A204.1 (cell line): Measurements from ENCODE around the gene VEPH1.
A peak's percentile ranks its signal among the peaks of the same experiment; 100 is the strongest.

Experiments used
- FAIRE-seq: peaks from 2 replicates; lab custom pipeline; 2012; peaks lifted over from hg19 to GRCh38; lab: Jason Lieb, UNC

The VEPH1 gene

GRCh38 chr3:157522648-157523047 is 19.4 kb upstream of the VEPH1 start:
- no peak for FAIRE-seq

- no peak for FAIRE-seq
Observed at GRCh38 chr3:157520485-157521150, 17.4 kb upstream of the VEPH1 start.

- FAIRE-seq, result no peak
Observed at GRCh38 chr3:157518881-157519280, 15.7 kb upstream of the VEPH1 start.

DNA sequence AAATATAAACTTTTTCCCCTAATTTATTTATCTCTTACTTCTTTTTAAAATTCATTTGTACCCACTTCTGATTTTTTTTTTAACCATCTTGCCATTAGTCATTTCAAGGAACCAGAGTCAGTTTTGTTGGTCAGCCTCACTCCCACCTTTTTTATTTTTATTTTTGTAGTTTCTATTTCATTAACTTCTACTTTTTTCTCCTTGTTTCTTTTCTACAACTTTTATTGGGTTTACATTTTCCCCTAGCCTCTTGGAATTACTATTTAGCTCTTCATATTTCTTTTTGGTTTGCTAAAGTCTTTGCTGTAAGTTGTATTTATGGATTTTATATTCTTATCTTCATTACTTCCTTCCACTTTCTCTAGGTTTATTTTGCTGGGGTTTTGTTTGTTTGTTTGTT is 13.7 kb upstream of the VEPH1 start:
- no peak for FAIRE-seq

GRCh38 chr3:157515398-157515797 is 12.2 kb upstream of the VEPH1 start:
- no peak for FAIRE-seq

- no peak for FAIRE-seq
Observed at GRCh38 chr3:157514371-157514895, 11.2 kb upstream of the VEPH1 start.

DNA sequence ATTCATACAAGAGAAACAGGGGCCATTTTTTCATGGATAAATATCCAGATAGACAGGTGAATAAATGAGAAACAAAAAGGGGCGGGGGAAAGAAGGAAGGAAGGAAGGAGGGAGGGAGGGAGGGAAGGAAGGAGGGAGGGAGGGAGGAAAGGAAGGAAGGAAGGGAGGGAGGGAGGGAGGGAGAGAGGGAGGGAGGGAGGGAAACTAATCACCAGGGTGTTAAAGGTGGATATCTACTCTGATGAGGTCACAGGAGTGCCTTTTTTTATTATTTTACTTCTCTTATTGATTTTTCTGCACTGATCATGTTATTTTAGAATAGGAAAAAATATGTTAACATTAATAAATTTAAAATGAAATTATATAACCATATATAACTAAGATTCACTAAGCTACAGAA is 10.4 kb upstream of the VEPH1 start:
- no peak for FAIRE-seq

GRCh38 chr3:157512534-157512933 is 9.3 kb upstream of the VEPH1 start:
- no peak for FAIRE-seq

GRCh38 chr3:157508461-157508860 is 5.2 kb upstream of the VEPH1 start:
- FAIRE-seq, result no peak

- no peak for FAIRE-seq
Observed at GRCh38 chr3:157501863-157502262, 1.4 kb downstream of the VEPH1 start.

DNA sequence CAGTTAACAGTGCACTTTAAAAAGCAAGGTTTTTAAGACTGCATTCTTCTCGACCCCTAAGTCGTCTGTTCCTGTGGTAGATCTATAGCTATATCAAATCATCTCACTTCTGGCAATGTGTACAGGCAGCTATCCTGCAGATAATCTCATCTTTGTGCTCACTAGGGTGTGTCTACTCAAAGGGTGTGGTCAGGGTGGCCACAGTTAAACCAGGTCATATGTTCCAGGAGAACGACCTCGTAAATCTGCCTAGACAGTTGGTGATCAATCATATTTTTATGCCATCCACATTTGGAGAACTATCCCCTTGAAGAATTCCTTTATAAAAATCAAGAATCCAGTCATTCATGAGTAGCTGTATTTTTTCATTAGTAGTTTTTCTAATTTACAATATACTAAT is 3.0 kb downstream of the VEPH1 start:
- no peak for FAIRE-seq

- FAIRE-seq, result no peak
Observed at GRCh38 chr3:157499342-157499963, 3.8 kb downstream of the VEPH1 start.

DNA sequence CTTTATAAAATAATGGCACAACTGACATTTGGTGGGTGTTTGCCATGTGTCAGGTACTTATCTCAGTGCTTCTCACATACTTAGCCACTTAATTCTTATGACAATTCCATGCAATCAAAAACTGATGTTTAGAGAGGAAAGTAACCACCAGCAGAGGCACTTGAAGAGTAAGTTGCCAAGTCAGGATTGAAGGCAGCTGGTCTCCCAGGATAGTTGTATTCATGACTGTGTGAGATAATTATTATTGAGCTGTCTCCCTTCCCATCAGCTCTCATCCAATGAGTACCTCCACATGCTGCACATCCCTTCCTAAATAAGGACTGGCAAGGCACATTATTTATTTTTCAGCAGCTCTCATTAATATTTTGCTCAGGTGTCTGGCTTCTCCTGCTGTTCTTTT is 4.8 kb downstream of the VEPH1 start:
- no peak for FAIRE-seq

GRCh38 chr3:157495846-157496245 is 7.4 kb downstream of the VEPH1 start:
- FAIRE-seq, result no peak

DNA sequence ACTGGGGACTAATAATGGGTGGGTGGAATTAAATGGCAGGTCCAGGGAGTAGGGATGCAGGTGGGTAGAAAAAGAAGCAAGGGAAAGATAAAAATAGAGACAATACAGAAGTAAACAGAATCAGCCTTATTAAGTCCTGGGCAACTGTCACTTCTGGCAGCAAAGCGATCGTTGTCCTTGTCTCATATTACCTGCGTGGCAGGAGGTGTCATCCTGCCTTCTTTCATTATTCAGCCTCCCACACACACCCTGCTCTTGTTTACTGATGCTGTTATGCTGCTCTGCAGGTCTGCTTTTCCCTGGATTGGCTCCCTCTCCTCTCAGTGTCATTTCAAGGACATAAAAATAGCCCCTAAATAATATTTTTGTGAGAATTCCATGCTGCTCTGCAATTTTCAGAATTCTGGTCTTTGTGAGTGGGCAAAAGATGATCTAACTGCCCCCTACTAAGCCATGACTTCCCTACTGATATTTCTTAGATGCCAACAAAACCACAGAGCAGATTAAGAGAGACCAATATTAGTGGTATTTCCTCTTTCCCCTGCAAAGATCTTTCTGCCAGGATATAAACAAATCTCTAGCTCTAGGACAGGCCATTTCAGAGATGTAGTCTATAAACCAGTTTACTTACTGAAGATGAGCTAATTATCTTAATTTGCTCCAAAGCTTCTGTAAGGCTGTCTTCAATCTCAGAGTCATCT is 8.5 kb downstream of the VEPH1 start:
- FAIRE-seq, result no peak

GRCh38 chr3:157493627-157494550 is 9.3 kb downstream of the VEPH1 start:
- peak; percentile 60 for FAIRE-seq

GRCh38 chr3:157491136-157491535 is 12.1 kb downstream of the VEPH1 start:
- FAIRE-seq, result no peak

DNA sequence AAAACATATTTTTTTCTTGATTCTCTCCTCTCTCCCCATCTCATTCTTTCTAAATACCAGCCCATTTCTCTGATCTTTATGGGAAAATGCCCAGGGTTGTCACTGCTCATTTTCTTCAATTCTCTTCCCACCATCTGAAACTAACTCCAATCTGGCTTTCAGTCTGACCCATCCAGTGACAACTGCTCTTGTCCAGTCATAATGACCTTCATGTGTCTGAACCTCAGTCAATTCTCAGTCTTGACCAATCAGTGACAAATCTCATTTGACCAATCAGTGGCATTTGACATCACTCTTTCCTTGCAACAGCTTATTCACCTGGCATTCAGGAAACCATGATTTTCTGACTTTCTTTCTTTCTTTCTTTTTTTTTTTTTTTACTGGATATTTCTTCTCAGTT is 15.1 kb downstream of the VEPH1 start:
- FAIRE-seq, result no peak

DNA sequence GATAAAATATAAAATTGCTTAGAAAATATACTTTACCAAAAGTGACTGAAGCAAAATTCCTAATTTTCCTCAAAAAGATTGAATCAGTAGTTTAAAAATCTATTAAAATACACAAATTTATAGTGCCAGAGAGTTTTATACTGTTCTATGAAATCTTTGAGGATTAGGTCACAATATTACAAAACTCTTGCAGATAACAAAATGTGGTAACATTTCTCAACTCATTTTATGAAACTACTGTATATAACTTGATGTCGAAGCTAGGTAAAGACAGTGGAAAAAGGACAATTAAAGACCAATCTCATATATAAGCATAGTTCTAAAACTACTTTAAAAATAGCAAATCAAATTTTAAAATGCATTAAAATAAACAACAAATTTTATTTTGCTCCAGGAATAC is 15.9 kb downstream of the VEPH1 start:
- FAIRE-seq, result no peak

DNA sequence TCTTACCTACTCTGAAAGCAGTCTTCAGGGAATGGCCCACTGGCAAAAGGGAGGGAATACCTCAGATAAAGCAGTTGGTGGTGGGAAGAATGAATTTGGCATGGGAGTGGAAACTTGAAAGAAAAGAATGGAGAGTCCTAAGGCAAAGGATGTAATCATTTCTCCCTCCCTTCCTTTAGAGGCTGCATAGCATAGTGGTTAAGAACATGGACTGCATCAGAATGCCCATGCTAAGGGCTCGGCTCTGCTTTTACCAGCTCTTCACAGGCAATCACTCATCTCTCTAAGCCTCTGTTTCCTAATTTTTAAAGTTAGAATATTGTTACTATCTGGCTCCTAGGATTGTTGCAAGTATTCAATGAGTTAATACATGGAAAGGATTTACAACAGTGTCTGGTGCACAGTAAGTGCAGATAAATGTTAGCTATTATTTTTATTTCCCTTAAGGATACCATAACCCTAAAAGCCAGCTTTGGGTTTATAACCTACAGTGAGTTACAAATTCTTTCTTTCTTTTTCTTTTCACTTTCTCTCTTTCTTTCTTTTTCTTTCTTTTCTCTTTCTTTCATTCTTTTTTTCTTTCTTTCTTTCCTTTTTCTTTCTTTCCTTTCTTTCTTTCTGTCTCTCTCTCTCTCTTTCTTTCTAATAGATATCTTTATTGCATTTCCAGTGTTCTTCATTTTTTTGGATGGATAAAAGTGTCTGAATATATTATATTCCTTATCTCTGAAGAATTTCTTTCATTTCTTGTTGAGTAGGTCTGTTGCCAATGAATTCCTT is 23.6 kb downstream of the VEPH1 start:
- FAIRE-seq, result no peak

DNA sequence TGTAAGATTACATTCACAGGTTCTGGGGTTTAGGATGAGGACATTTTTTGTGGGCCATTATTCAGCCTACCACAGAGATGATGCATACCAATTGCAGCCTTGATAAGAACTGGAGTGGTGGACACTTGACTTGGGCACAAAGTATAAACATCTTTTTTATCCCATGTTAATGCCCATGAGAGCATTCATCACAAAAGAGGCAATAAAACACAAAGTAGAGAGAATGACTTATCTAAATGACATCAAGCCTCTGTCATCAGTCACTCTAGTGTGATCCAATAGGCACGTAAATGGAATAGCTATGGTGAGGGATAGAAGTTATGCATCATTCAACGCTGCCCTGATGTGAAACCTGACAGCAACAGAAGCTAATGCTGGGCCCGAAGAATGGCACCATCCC is 25.8 kb downstream of the VEPH1 start:
- no peak for FAIRE-seq
